Umbilical cord (tissue), 2 donors: ENCODE measurements around the gene IGF2R. TPM values are rescaled to one million over a fixed set of nuclear protein-coding genes. Genes with fewer than 3 reads are reported as not detected.
A peak's percentile ranks its signal among the peaks of the same experiment; 100 is the strongest.
"Not testable (repeated sequence)": the region's sequence is repeated elsewhere in the genome, so short reads cannot be mapped to it uniquely, and the experiment has no call there.

Experiments
- DNase-seq: peaks from one replicate; pipeline ENCODE4 v3.0.0-alpha.2; 2015; ENCODE audit warnings: low spot score
- total RNA-seq: library from RNA; depleted of rRNA; stranded (reverse); fragments of >200 nt; gene quantifications from one replicate; pipeline ENCODE4 v1.2.3, GENCODE V29; 2014; ENCODE audit warnings: low replicate concordance; ENCODE audit not compliant: insufficient read depth

The IGF2R gene
- total RNA-seq, 1 donor from 2014 or later: 54.2 TPM

GRCh38 chr6:160135907-160136655 lies 167.2 kb downstream of the IGF2R start:
- no peak for DNase-seq

GRCh38 chr6:160137130-160137988 lies 168.5 kb downstream of the IGF2R start:
- no peak for DNase-seq

- peak; percentile 78 for DNase-seq
Measured at GRCh38 chr6:160137989-160138835, 169.3 kb downstream of the IGF2R start.

- DNase-seq: no peak
Measured at GRCh38 chr6:160138839-160139419, 170.0 kb downstream of the IGF2R start.

GRCh38 chr6:160139420-160139851 lies 170.6 kb downstream of the IGF2R start:
- peak; percentile 93 for DNase-seq

GRCh38 chr6:160140493-160140892 lies 171.6 kb downstream of the IGF2R start:
- not testable (repeated sequence) for DNase-seq

GRCh38 chr6:160141001-160141726 lies 172.3 kb downstream of the IGF2R start:
- DNase-seq: peak; percentile 90

- DNase-seq: no peak
Measured at GRCh38 chr6:160142115-160142715, 173.3 kb downstream of the IGF2R start.

GRCh38 chr6:160146454-160147145 lies 177.7 kb downstream of the IGF2R start:
- DNase-seq: no peak

- no peak for DNase-seq
Measured at GRCh38 chr6:160147146-160147536, 178.3 kb downstream of the IGF2R start.

- no peak for DNase-seq
Measured at GRCh38 chr6:160154471-160154870, 185.6 kb downstream of the IGF2R start.

- peak; percentile 20 for DNase-seq
Measured at GRCh38 chr6:160156842-160157241, 188.0 kb downstream of the IGF2R start.

GRCh38 chr6:160160450-160160849 lies 191.6 kb downstream of the IGF2R start:
- peak; percentile 45 for DNase-seq

Other genes with a start within 250 kb of the IGF2R start
- gene WTAP, start 241.6 kb upstream of the IGF2R start, total RNA-seq: 111 TPM
- 26.5 TPM for gene ACAT2, start 207.0 kb upstream of the IGF2R start, total RNA-seq
- gene TCP1, start 179.5 kb upstream of the IGF2R start, total RNA-seq: 155 TPM
- gene MRPL18, start 178.6 kb upstream of the IGF2R start, total RNA-seq: 47.2 TPM
- not detected for gene PNLDC1, start 168.8 kb upstream of the IGF2R start, total RNA-seq
- gene MAS1, start 78.1 kb upstream of the IGF2R start, total RNA-seq: 1.7 TPM
- 1.7 TPM for gene SLC22A1, start 152.7 kb downstream of the IGF2R start, total RNA-seq